HUES48 (cell line): ENCODE data around the gene UGT1A7.

ENCODE experiments used
- H3K27ac ChIP-seq: one replicate; pipeline ENCODE4 v1.7.0; 2013; ENCODE audit warnings: low read depth, low read length, inconsistent platforms
- H3K27me3 ChIP-seq: 2 replicates; pipeline ENCODE4 v1.6.1; 2013; ENCODE audit warnings: mild to moderate bottlenecking, low read length; ENCODE audit not compliant: control insufficient read depth, insufficient read depth
- H3K36me3 ChIP-seq: 2 replicates; pipeline ENCODE4 v1.6.1; 2013; ENCODE audit warnings: low read length; ENCODE audit not compliant: control insufficient read depth, insufficient read depth
- H3K4me1 ChIP-seq: 2 replicates; pipeline ENCODE4 v1.6.1; 2013; ENCODE audit warnings: mild to moderate bottlenecking, low read length; ENCODE audit not compliant: control insufficient read depth, insufficient read depth
- H3K4me3 ChIP-seq: 2 replicates; pipeline ENCODE4 v1.5.1; 2013; ENCODE audit warnings: mild to moderate bottlenecking, low read depth, low read length
- H3K9ac ChIP-seq: 2 replicates; pipeline ENCODE4 v1.6.1; 2013; ENCODE audit warnings: mild to moderate bottlenecking, low read depth, low read length, moderate library complexity
- H3K9me3 ChIP-seq: 2 replicates; pipeline ENCODE4 v1.6.1; 2013; ENCODE audit warnings: low read length; ENCODE audit not compliant: control insufficient read depth, insufficient read depth

Gene UGT1A7

DNA sequence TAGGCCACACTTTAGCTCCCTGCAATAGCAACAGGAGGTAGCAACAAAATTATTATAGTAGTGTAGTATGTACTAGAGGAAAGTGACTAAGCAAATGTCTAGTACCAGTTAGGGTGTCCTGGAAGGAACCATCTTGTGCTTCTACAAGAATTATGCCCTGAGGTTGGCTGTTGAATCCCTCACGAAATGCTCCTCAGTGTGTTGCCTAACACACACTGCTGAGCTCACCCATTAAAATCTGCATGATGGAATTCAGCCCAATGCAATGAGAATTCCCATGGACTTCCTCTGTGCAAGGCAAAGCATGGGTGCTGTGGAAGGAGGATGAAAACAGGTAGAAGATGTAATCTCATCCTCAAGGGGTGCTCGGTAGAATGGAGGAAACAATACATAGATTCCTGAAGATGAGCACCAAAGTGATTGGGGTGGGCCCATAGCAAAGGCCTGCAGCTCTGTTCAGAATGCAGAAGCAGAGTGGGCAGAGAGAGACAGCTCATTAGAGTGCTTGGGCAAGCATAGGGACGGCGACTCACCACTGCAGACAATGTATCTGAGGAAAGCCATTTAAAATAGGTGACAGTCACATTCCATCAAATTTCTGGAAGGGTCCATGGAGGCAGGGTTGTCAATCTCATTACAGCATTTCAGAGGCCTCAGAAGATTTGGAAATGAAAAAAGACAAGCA is 1.2 kb upstream of the UGT1A7 start:
- Histone ChIP-seq H3K9me3 (no peaks in the 10 kb centered on the region), H3K36me3 (no peaks in the 10 kb centered on the region), H3K27me3 (no peaks in the 10 kb centered on the region), H3K27ac (no peak overlapping the region), H3K4me1 (no peaks in the 10 kb centered on the region), H3K4me3 (no peak overlapping the region), H3K9ac (no peak overlapping the region)

DNA sequence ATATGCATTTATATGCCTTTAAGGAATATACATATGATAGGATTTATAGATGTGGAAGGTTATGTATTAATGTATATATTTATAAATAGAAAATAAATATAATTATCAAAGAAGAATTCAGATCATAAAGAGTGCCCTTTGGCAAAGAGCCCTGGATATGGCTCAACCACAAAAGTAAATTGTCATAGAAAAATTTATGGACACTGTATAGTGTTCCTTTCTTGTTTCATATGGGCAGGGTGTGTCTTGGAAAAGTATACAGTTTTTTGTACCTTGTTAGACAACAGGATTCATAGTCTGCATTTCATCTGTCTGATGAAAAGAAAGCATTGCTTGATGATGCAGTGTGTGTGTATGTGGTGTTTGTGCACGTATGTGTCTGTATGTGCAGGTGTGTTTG is 2.9 kb downstream of the UGT1A7 start:
- Histone ChIP-seq H3K4me3 (no peak overlapping the region), H3K4me1 (0 out of 2 replicates have a peak, but pooled peaks cover 3% of the 10 kb centered on the region), H3K27ac (no peak overlapping the region), H3K36me3 (no peaks in the 10 kb centered on the region), H3K27me3 (no peaks in the 10 kb centered on the region), H3K9ac (no peak overlapping the region), H3K9me3 (no peaks in the 10 kb centered on the region)

DNA sequence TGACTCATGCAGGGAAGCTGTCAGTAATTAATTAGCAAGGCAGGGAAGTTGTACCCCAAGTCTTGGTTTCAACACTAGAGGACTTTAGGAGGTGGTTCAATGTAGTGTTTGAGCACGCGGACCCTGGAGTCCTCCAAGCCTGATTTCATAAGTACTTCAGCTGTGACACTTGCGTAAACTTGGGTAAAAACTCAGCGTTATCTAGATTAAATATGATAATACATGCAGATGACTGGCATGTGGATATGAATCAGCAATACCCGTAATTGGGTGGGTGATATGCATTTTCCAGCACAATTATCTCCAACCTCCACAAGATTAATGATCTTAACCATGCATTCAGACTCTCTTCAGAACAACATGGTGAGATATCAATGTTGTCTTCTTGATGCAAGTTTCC is 5.2 kb downstream of the UGT1A7 start:
- no peak overlapping the region for H3K9ac ChIP-seq
- H3K36me3 ChIP-seq: no peaks in the 10 kb centered on the region
- H3K4me1 ChIP-seq: peaks cover 3% of the 10 kb centered on the region; the same call in 1 of the 2 replicates
- H3K27me3 ChIP-seq: no peaks in the 10 kb centered on the region
- no peak overlapping the region for H3K4me3 ChIP-seq
- H3K27ac ChIP-seq: no peak overlapping the region
- no peaks in the 10 kb centered on the region for H3K9me3 ChIP-seq

DNA sequence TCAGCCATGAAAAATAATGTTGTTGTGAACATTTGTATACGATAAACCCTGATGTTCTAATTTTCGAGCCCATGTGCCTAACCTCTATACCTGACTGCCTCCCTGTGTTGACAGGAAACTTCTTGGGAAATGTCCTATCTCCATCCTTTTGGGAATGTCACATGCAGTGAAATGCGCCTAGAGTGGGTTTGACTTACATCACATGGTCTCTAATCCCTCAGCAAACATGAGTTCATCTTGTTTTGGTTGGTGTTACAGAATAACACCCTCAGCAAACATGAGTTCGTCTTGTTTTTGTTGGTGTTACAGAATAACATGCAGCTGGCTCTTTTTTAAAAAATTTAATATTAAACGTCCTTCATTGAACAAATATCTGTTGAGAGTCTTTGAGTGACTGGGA is 6.6 kb downstream of the UGT1A7 start:
- no peaks in the 10 kb centered on the region for H3K36me3 ChIP-seq
- peaks cover 3% of the 10 kb centered on the region; the same call in 1 of the 2 replicates for H3K4me1 ChIP-seq
- H3K27me3 ChIP-seq: no peaks in the 10 kb centered on the region
- H3K9me3 ChIP-seq: no peaks in the 10 kb centered on the region
- H3K9ac ChIP-seq: no peak overlapping the region
- no peak overlapping the region for H3K27ac ChIP-seq
- no peak overlapping the region for H3K4me3 ChIP-seq

DNA sequence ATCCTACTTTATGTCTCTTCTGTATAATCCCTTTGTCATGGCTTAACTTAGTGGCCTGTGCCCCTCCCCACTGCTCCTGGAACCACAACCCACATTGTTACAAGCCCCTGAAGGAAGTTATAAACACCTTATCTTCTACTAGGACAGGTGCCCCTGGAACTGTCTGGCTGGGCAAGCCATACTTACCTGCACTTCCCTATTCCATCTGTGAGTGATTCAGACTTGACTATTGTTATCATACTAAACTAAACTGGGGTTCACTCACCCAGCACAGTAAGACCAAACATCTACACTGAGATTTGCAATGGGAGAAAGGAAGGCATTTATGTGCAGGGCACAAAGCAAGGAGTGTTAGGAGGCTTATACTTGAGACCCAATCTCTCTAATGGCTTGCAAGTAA is 7.3 kb downstream of the UGT1A7 start:
- Histone ChIP-seq H3K9me3 (no peaks in the 10 kb centered on the region), H3K4me1 (peaks cover 3% of the 10 kb centered on the region; the same call in 1 of the 2 replicates)

DNA sequence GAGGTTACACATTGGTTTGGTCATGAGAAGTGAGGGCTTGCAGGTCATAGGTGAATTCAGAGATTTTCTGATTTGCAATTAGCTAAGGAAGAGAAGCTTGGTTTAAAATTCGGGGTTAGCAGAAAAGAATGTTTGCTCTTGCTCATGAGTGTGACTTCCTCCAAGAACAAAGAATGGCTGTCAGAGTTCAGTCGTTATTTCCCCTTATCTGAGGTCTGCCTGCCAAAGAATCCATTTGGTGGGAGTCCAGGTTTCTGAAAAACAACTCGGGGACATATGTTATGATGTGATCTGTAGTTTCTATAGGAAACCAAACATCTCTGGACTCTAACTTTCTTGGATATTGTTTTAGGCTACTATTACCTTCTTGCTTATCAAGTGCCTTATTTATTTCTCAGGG is 7.8 kb downstream of the UGT1A7 start:
- no peaks in the 10 kb centered on the region for H3K9me3 ChIP-seq
- no peaks in the 10 kb centered on the region for H3K36me3 ChIP-seq
- no peaks in the 10 kb centered on the region for H3K27me3 ChIP-seq
- peaks cover 3% of the 10 kb centered on the region; the same call in 1 of the 2 replicates for H3K4me1 ChIP-seq
- H3K9ac ChIP-seq: no peak overlapping the region
- H3K27ac ChIP-seq: no peak overlapping the region
- H3K4me3 ChIP-seq: no peak overlapping the region

More for the DNA sequence above, 7.3 kb downstream of the UGT1A7 start:
- Histone ChIP-seq H3K27me3 (no peaks in the 10 kb centered on the region), H3K27ac (no peak overlapping the region), H3K9ac (no peak overlapping the region), H3K4me3 (no peak overlapping the region), H3K36me3 (no peaks in the 10 kb centered on the region)

DNA sequence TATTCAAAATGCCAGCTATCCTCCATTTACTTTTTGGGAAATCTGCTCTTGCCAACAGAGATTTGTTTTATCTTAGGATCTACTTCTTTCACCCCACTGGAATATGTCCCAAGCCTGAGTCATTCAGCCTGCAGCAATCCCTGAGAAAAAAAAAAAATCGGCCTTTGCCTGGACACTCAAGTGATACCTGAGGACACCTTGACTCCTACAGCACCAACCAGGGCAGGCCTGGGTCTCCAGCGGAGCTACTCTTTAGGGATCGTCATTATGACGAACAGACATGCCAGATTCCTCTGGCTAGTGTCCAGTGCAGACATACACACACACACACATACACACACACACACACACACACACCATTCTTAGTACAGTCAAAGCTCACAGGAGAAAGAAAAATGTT is 8.7 kb downstream of the UGT1A7 start:
- Histone ChIP-seq H3K36me3 (no peaks in the 10 kb centered on the region), H3K27ac (no peak overlapping the region), H3K27me3 (no peaks in the 10 kb centered on the region), H3K4me1 (peaks cover 3% of the 10 kb centered on the region; the same call in 1 of the 2 replicates), H3K4me3 (no peak overlapping the region), H3K9ac (no peak overlapping the region), H3K9me3 (no peaks in the 10 kb centered on the region)

DNA sequence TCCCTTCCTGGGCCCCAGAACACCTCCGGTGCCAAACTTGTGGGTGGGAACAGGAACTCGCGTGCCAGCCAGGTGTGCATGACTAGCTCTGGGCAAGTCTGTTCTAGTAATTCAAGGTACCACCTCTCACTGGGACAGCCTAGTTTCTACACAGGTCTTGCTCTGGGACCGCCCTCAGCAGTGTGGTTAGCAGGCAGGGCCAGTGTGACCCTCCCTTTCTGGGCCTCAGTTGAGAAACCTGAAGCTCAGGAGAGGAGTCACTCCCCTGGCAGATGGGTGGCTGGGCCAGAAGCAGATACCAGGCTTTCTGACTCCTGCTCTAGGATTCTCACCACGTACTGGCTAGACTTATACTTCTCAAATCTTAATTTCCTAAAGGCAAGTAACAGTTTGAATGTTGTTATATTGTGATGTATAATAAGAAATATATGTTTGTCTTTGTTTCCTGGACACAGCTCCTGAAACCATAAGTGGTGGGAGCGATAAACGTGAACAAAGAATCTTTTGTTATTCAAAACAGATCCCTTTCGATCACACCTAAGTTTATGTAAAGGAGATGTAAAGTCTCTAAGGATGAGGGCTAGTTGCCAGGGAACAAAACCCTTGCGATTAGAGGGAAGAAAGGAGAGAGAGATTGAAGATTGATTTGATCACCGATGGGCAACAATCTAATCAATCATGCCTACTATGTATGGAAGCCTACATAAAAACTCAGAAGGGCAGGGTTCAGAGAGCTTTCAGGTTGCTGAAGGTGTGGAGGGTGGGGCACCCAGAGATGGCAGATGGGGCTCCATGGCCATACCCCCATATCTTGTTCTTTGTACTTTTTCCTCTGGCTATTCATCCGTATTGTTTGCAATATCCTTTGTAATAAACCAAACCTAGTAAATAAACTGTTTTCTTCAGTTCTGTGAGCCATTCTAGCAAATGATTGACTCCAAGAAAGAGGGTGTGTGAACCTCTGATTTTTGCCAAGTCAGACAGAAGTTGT is 10.0 kb downstream of the UGT1A7 start:
- no peak overlapping the region for H3K9ac ChIP-seq
- H3K9me3 ChIP-seq: no peaks in the 10 kb centered on the region
- no peak overlapping the region for H3K27ac ChIP-seq
- H3K4me3 ChIP-seq: no peak overlapping the region
- H3K27me3 ChIP-seq: no peaks in the 10 kb centered on the region
- H3K4me1 ChIP-seq: peaks cover 3% of the 10 kb centered on the region; the same call in 1 of the 2 replicates
- no peaks in the 10 kb centered on the region for H3K36me3 ChIP-seq

DNA sequence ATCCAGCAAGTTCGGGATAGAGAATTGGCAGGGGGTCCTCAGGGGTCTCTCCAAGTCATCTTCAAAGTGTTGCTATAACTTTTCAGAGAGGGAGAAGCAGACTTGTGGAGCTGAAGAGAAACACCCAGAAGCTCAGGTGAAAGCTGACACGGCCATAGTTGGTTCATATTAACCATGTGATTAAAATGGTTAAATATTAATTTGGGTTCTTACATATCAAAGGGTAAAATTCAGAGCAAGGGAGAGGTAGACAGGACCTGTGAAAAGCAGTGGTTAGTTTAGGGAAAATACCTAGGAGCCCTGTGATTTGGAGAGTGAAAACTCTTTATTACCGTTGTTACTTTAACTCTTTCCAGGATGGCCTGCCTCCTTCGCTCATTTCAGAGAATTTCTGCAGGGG is 10.9 kb downstream of the UGT1A7 start, which contains the start of gene UGT1A6:
UGT1A6 (plus strand) TSS at position 243 of the 400 bp plus-strand sequence; CDS start at position 358, 115 bp downstream.
- Histone ChIP-seq H3K4me1 (peaks cover 3% of the 10 kb centered on the region; the same call in 1 of the 2 replicates), H3K27ac (no peak within 1 kb of the TSS), H3K27me3 (no peaks in the 10 kb centered on the region), H3K4me3 (no peak within 1 kb of the TSS), H3K9me3 (no peaks in the 10 kb centered on the region), H3K36me3 (no peaks in the 10 kb centered on the region), H3K9ac (no peak within 1 kb of the TSS)

DNA sequence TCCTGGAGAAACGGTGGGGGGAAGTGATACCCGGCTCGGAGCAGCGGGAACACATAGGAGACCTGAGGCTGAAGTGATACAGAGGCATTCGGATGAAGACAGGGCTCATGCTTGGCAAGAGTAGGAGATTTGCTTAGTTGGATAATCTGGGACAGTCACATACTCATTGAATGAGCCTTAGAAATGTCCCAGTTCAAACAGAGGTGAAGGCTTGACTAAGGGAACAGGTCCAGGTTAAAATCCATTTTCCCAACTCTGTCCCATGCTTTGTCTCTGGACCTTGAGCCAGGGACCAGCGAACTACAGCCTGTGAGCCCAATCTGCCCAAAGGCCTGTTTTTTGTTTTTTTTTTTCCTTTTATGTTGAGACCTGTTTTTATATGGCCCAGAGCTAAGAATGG is 12.3 kb downstream of the UGT1A7 start:
- no peaks in the 10 kb centered on the region for H3K36me3 ChIP-seq
- H3K27me3 ChIP-seq: no peaks in the 10 kb centered on the region
- no peak overlapping the region for H3K27ac ChIP-seq
- peaks cover 1% of the 10 kb centered on the region; the same call in 1 of the 2 replicates for H3K4me1 ChIP-seq
- H3K4me3 ChIP-seq: no peak overlapping the region
- H3K9ac ChIP-seq: no peak overlapping the region
- no peaks in the 10 kb centered on the region for H3K9me3 ChIP-seq

DNA sequence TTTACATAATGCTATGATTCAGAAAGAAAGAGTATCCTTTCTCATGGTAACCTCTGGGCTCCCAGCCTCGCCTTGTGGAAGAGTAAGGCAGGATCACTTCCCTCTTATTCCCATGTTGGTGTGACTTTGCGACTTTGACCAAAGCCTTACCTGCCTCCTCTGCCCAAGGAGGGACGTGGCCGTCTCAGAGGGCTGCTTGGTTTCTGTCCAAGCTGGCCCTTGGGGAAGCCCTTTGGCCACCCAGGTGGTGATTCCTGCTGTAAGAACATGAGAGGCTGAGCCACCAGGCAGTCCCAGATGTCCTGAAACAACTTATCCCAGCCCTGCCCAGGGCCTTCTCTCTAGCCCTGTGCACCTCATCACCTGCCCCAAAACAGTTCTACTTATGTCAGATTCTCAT is 17.0 kb downstream of the UGT1A7 start:
- Histone ChIP-seq H3K27ac (no peak overlapping the region), H3K36me3 (no peaks in the 10 kb centered on the region), H3K4me1 (peaks cover 8% of the 10 kb centered on the region), H3K4me3 (no peak overlapping the region), H3K9me3 (no peaks in the 10 kb centered on the region), H3K27me3 (no peaks in the 10 kb centered on the region), H3K9ac (no peak overlapping the region)
